BLaER1 treated with 17β-estradiol and CSF1 and Interleukin-3, amounts not matched to agents 10 nM and 100 nM (cell line): ENCODE results near the gene MUC6.

Source experiments
- H3K27ac ChIP-seq, 11 experiments: shearing (Covaris generic); formaldehyde crosslinking; 2 replicates each; pipeline ENCODE4 v1.8.1; 2022
- H3K27me3 ChIP-seq, 11 experiments: shearing (Covaris generic); formaldehyde crosslinking; 2 replicates each; pipeline ENCODE4 v1.8.1; 2022
- H3K36me3 ChIP-seq, 11 experiments: shearing (Covaris generic); formaldehyde crosslinking; 2 replicates each; pipeline ENCODE4 v1.8.1; 2022
- H3K4me1 ChIP-seq, 10 experiments: shearing (Covaris generic); formaldehyde crosslinking; 2 replicates each; pipeline ENCODE4 v1.8.1; 2022
- H3K4me2 ChIP-seq, 11 experiments: shearing (Covaris generic); formaldehyde crosslinking; 2 replicates each; pipeline ENCODE4 v1.8.1; 2022
- H3K4me3 ChIP-seq, 10 experiments: shearing (Covaris generic); formaldehyde crosslinking; 2 replicates each; pipeline ENCODE4 v1.8.1; 2022
- H3K9ac ChIP-seq, 11 experiments: shearing (Covaris generic); formaldehyde crosslinking; 2 replicates each; pipeline ENCODE4 v1.8.1; 2022
- H3K9me3 ChIP-seq, 11 experiments: shearing (Covaris generic); formaldehyde crosslinking; replicated peaks in 1 of 11; 2 replicates each; pipeline ENCODE4 v1.8.1; 2022
- H4K20me1 ChIP-seq, 11 experiments: shearing (Covaris generic); formaldehyde crosslinking; 2 replicates each; pipeline ENCODE4 v1.8.1; 2022
- Cebpa-rat ChIP-seq, 11 experiments: shearing (Covaris generic); IDR thresholded peaks; 2 replicates each; pipeline ENCODE4 v1.8.1; 2022

The MUC6 gene

GRCh38 chr11:1030086-1030485 lies 6.4 kb downstream of the MUC6 start:
- no peaks in the 10 kb centered on the region; a peak in 4 of 22 replicates for H3K36me3 ChIP-seq
- TF ChIP-seq Cebpa-rat (IDR thresholded peaks at IDR 0.05): no peak

DNA sequence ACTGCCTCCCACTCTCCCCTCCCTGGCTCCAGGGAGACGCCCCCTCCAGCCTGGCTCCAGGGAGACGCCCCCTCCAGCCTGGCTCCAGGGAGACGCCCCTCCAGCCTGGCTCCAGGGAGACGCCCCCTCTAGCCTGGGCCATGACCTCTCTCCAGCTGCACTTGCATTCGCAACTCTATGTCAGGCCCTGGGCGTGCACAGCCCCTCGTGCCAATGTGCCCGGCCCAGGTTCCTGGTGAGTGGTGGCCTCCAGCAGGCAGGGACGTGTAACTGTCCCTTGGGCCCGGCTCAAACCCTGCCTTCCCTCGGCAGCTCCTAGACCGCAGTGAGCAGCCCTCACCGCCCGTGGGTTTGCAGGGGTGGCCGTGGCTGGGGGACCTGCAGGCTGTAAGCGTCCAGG lies 6.9 kb downstream of the MUC6 start:
- H3K9me3 ChIP-seq: no peaks in the 10 kb centered on the region
- no peak overlapping the region for H3K4me3 ChIP-seq
- no peak overlapping the region for H3K4me2 ChIP-seq
- peaks cover 0 to 35% (median 0%) of the 10 kb centered on the region in 11 experiments; a peak in 8 of 22 replicates for H4K20me1 ChIP-seq
- peaks cover 0 to 9% (median 0%) of the 10 kb centered on the region in 10 experiments; a peak in 1 of 20 replicates for H3K4me1 ChIP-seq
- no peak overlapping the region for H3K27ac ChIP-seq
- H3K9ac ChIP-seq: no peak overlapping the region
- no peaks in the 10 kb centered on the region; a peak in 5 of 22 replicates for H3K36me3 ChIP-seq
- no peak for TF ChIP-seq Cebpa-rat (IDR thresholded peaks at IDR 0.05)
- H3K27me3 ChIP-seq: no peaks in the 10 kb centered on the region

More at GRCh38 chr11:1030086-1030485, 6.4 kb downstream of the MUC6 start:
- no peaks in the 10 kb centered on the region for H3K9me3 ChIP-seq
- peaks cover 0 to 9% (median 0%) of the 10 kb centered on the region in 10 experiments; a peak in 2 of 20 replicates for H3K4me1 ChIP-seq
- no peak overlapping the region for H3K27ac ChIP-seq
- H3K4me2 ChIP-seq: no peak overlapping the region
- H4K20me1 ChIP-seq: peaks cover 0 to 30% (median 0%) of the 10 kb centered on the region in 11 experiments; a peak in 8 of 22 replicates
- no peak overlapping the region for H3K4me3 ChIP-seq
- no peaks in the 10 kb centered on the region for H3K27me3 ChIP-seq
- no peak overlapping the region for H3K9ac ChIP-seq

DNA sequence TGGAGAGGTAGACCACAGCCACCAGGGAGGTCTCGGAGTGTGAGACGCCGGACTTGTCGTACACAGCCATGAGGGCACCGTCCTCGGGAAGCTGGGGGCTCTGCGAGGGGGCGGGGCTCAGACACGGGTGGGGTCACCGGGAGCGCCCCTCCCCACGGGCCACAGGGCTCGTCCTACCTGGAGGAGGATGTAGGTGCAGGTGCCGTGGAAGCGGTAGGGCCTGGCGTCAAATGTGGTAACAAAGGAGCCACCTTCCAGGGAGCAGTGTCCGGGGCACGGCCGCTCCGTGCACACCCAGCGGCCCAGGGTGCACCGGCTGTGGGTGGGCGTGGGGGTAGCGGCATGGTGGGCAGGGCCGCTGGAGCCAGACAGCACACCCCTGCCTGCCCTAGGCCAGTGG lies 7.5 kb downstream of the MUC6 start:
- H3K27ac ChIP-seq: no peak overlapping the region
- H3K9ac ChIP-seq: no peak overlapping the region
- no peaks in the 10 kb centered on the region for H3K27me3 ChIP-seq
- no peak for TF ChIP-seq Cebpa-rat (IDR thresholded peaks at IDR 0.05)
- no peak overlapping the region for H3K4me2 ChIP-seq
- H4K20me1 ChIP-seq: peaks cover 0 to 38% (median 0%) of the 10 kb centered on the region in 11 experiments; a peak in 9 of 22 replicates
- peaks cover 0 to 2% (median 0%) of the 10 kb centered on the region in 11 experiments; a peak in 5 of 22 replicates for H3K36me3 ChIP-seq
- H3K9me3 ChIP-seq: no peaks in the 10 kb centered on the region
- peaks cover 0 to 6% (median 0%) of the 10 kb centered on the region in 10 experiments; a peak in 1 of 20 replicates for H3K4me1 ChIP-seq
- no peak overlapping the region for H3K4me3 ChIP-seq

- H3K4me1 ChIP-seq: peaks cover 0 to 1% (median 0%) of the 10 kb centered on the region in 10 experiments; a peak in 1 of 20 replicates
- peaks cover 0 to 7% (median 0%) of the 10 kb centered on the region in 11 experiments; a peak in 5 of 22 replicates for H3K36me3 ChIP-seq
- no peaks in the 10 kb centered on the region for H3K9me3 ChIP-seq
- H3K4me2 ChIP-seq: no peak overlapping the region
- H3K9ac ChIP-seq: no peak overlapping the region
- H3K27ac ChIP-seq: no peak overlapping the region
- TF ChIP-seq Cebpa-rat (IDR thresholded peaks at IDR 0.05): no peak
- H3K4me3 ChIP-seq: no peak overlapping the region
- H3K27me3 ChIP-seq: no peaks in the 10 kb centered on the region
- H4K20me1 ChIP-seq: peaks cover 0 to 41% (median under 1%) of the 10 kb centered on the region in 11 experiments; a peak in 11 of 22 replicates
These were observed 7.9 kb downstream of the MUC6 start for GRCh38 chr11:1028616-1029015.

DNA sequence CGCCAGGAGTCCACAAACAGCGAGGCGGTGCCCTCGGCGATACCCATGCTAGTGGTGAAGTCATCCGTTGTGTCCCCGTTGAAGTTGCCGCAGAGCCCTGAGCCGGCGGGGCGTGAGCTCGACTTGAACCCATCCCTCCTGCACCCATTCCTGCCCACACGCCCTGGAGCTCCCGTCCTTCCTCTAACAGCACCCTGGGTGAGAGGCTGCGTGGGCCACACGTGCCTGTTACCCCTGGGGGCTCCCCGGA lies 8.3 kb downstream of the MUC6 start:
- Histone ChIP-seq H3K36me3 (peaks cover 0 to 8% (median 0%) of the 10 kb centered on the region in 11 experiments; a peak in 5 of 22 replicates), H3K9ac (no peak overlapping the region), H3K9me3 (no peaks in the 10 kb centered on the region), H4K20me1 (peaks cover 0 to 43% (median 5%) of the 10 kb centered on the region in 11 experiments; a peak in 11 of 22 replicates), H3K27me3 (no peaks in the 10 kb centered on the region), H3K4me3 (no peak overlapping the region), H3K4me2 (no peak overlapping the region), H3K27ac (no peak overlapping the region), H3K4me1 (no peaks in the 10 kb centered on the region)
- no peak for TF ChIP-seq Cebpa-rat (IDR thresholded peaks at IDR 0.05)

DNA sequence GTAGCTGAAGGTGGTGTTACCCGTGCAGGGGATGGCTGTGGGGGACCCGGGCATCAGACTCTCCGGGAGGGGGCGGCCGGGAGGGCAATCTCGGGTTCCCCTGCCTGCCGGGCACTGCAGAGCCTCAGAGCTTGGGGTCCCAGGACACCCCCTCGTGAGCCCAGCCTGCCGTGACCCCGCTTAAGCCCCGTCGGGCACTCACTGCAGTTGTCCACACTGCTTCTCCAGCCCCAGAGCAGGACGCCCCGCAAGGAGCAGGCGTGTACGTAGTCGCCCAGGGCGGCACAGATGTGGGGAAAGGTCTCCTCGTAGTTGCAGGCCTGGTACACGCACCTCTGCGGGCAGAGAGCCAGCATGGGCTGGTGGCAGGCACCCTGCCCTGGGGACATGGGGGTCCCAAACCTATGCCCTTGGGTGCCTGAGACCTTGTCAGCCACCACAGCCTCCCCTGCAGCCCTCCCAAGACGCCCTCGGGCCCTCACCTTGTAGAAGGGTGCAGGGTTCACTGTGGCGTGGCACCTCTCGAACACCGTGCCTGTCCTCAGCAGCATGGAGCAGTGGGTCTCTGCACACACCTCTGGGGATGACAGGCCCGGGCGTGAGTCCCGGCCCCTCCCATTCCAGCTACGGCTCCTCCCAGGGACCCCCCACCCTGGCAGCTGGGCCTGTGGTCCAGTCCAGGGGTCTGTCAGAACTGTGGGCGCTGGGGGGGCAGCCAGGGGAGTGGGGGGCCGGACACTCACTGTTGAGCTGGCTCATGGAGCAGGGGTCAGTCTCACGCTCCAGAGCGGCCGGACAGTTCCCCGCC lies 8.8 kb downstream of the MUC6 start:
- H3K9me3 ChIP-seq: no peaks in the 10 kb centered on the region
- no peak overlapping the region for H3K4me2 ChIP-seq
- H3K36me3 ChIP-seq: peaks cover 0 to 8% (median 0%) of the 10 kb centered on the region in 11 experiments; a peak in 5 of 22 replicates
- H3K4me1 ChIP-seq: no peaks in the 10 kb centered on the region
- no peak for TF ChIP-seq Cebpa-rat (IDR thresholded peaks at IDR 0.05)
- H3K9ac ChIP-seq: no peak overlapping the region
- H3K27me3 ChIP-seq: no peaks in the 10 kb centered on the region
- no peak overlapping the region for H3K27ac ChIP-seq
- no peak overlapping the region for H3K4me3 ChIP-seq
- H4K20me1 ChIP-seq: peaks cover 0 to 43% (median 9%) of the 10 kb centered on the region in 11 experiments; a peak in 11 of 22 replicates

GRCh38 chr11:1026641-1027482 lies 9.7 kb downstream of the MUC6 start:
- H3K4me1 ChIP-seq: no peaks in the 10 kb centered on the region; a peak in 1 of 20 replicates

GRCh38 chr11:1026163-1026450 lies 10.4 kb downstream of the MUC6 start:
- H4K20me1 ChIP-seq: peaks cover 0 to 57% (median 9%) of the 10 kb centered on the region in 11 experiments; a peak in 12 of 22 replicates
- no peak overlapping the region for H3K27ac ChIP-seq
- H3K4me2 ChIP-seq: no peak overlapping the region
- H3K4me3 ChIP-seq: no peak overlapping the region
- H3K36me3 ChIP-seq: peaks cover 0 to 8% (median 0%) of the 10 kb centered on the region in 11 experiments; a peak in 5 of 22 replicates
- H3K27me3 ChIP-seq: no peaks in the 10 kb centered on the region
- H3K4me1 ChIP-seq: peaks cover 0 to 7% (median 5%) of the 10 kb centered on the region in 10 experiments; a peak in 14 of 20 replicates
- H3K9ac ChIP-seq: no peak overlapping the region
- no peak for TF ChIP-seq Cebpa-rat (IDR thresholded peaks at IDR 0.05)
- H3K9me3 ChIP-seq: no peaks in the 10 kb centered on the region

More at GRCh38 chr11:1026641-1027482, 9.7 kb downstream of the MUC6 start:
- H3K36me3 ChIP-seq: peaks cover 0 to 8% (median 0%) of the 10 kb centered on the region in 11 experiments; a peak in 5 of 22 replicates
- H3K27me3 ChIP-seq: no peaks in the 10 kb centered on the region
- H4K20me1 ChIP-seq: peaks cover 0 to 50% (median 9%) of the 10 kb centered on the region in 11 experiments; a peak in 12 of 22 replicates
- no peak overlapping the region for H3K27ac ChIP-seq
- no peak overlapping the region for H3K9ac ChIP-seq
- no peak for TF ChIP-seq Cebpa-rat (IDR thresholded peaks at IDR 0.05)
- H3K9me3 ChIP-seq: no peaks in the 10 kb centered on the region
- H3K4me2 ChIP-seq: no peak overlapping the region
- no peak overlapping the region for H3K4me3 ChIP-seq
